ENCODE data around the gene EGLN2. TPM values are rescaled to one million over a fixed set of nuclear protein-coding genes. Genes with fewer than 3 reads are reported as not detected.
"Not testable (repeated sequence)": the region's sequence is repeated elsewhere in the genome, so short reads cannot be mapped to it uniquely, and the experiment has no call there.

Gene EGLN2
- total RNA-seq, 1 donor from 2014 or later: 65.8 TPM

GRCh38 chr19:40776364-40776763 lies 22.6 kb upstream of the EGLN2 start:
- DNase-seq (ENCODE audit: low read depth): no peak

GRCh38 chr19:40776932-40777644 lies 21.9 kb upstream of the EGLN2 start:
- peak; percentile 95 for DNase-seq (ENCODE audit: low read depth)

- DNase-seq (ENCODE audit: low read depth): no peak
Observed at GRCh38 chr19:40777645-40777936, 21.4 kb upstream of the EGLN2 start.

GRCh38 chr19:40777937-40778705 lies 20.9 kb upstream of the EGLN2 start, which contains the start of gene RAB4B:
Gene RAB4B, plus strand, starts transcription at chr19:40778247. Its CDS starts 129 bp downstream, at chr19:40778376.
- DNase-seq (ENCODE audit: low read depth): peak; percentile 100

- no peak for DNase-seq (ENCODE audit: low read depth)
Observed at GRCh38 chr19:40778706-40779284, 20.2 kb upstream of the EGLN2 start.

GRCh38 chr19:40780582-40780981 lies 18.4 kb upstream of the EGLN2 start:
- no peak for DNase-seq (ENCODE audit: low read depth)

GRCh38 chr19:40781140-40781539 lies 17.9 kb upstream of the EGLN2 start:
- no peak for DNase-seq (ENCODE audit: low read depth)

- DNase-seq (ENCODE audit: low read depth): no peak
Observed at GRCh38 chr19:40783711-40784110, 15.3 kb upstream of the EGLN2 start.

GRCh38 chr19:40784146-40784545 lies 14.8 kb upstream of the EGLN2 start:
- not testable (repeated sequence) for DNase-seq (ENCODE audit: low read depth)

- no peak for DNase-seq (ENCODE audit: low read depth)
Observed at GRCh38 chr19:40785526-40785925, 13.5 kb upstream of the EGLN2 start.

- no peak for DNase-seq (ENCODE audit: low read depth)
Observed at GRCh38 chr19:40786060-40787037, 12.6 kb upstream of the EGLN2 start.

- no peak for DNase-seq (ENCODE audit: low read depth)
Observed at GRCh38 chr19:40791349-40791748, 7.6 kb upstream of the EGLN2 start.

GRCh38 chr19:40791996-40792395 lies 7.0 kb upstream of the EGLN2 start:
- no peak for DNase-seq (ENCODE audit: low read depth)

GRCh38 chr19:40797166-40797962 lies 1.6 kb upstream of the EGLN2 start:
- DNase-seq (ENCODE audit: low read depth): no peak

- DNase-seq (ENCODE audit: low read depth): peak; percentile 64
Observed at GRCh38 chr19:40797963-40798682, 868 bp upstream of the EGLN2 start.

GRCh38 chr19:40799558-40800338 lies 757 bp downstream of the EGLN2 start:
- DNase-seq (ENCODE audit: low read depth): no peak

GRCh38 chr19:40800339-40800996 lies 1.5 kb downstream of the EGLN2 start:
- no peak for DNase-seq (ENCODE audit: low read depth)

- DNase-seq (ENCODE audit: low read depth): no peak
Observed at GRCh38 chr19:40800997-40801377, 2.0 kb downstream of the EGLN2 start.

All from myocyte (in vitro differentiated cells).